Measurements from ENCODE around the gene CLPTM1. TPM values are rescaled to one million over a fixed set of nuclear protein-coding genes. Genes with fewer than 3 reads are reported as not detected.

The CLPTM1 gene
- total RNA-seq, 1 donor from 2014 or later, result 98.8 TPM

DNA sequence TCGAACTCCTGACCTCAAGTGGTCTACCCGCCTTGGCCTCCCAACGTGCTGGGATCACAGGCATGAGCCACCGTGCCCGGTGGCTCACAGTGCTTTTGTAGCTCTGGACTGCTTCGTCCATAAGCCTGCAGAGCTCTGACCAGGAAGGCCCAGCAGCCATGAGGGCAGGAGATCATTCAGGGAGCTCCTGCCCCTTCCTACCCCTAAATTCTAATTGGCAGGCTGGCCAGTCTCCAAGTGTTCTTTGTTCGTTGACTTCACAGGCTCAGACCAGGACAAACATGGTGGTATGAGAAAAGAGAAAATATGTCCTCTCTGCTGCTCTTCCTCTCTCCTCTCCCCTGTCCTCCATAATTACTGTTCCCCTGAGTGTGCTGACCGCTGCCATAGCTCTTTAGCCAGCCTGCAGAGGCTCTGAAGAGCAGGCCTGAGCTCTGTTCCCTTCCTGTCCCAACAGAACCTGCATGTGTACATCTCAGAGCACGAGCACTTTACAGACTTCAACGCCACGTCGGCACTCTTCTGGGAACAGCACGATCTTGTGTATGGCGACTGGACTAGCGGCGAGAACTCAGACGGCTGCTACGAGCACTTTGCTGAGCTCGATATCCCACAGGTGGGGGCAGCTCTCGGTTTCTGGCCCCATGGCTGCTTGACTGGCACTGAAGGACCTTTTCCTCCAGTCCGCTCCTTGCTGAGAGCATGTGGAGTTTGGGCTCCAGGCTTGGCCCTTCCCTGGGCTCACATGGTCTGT, 19.0 kb downstream of the CLPTM1 start:
- Mint-ChIP-seq H3K4me1 (ENCODE audit: low read depth) (no peaks in the 10 kb centered on the region), H3K36me3 (ENCODE audit: insufficient read depth) (peaks cover 9% of the 10 kb centered on the region), H3K27ac (no peak overlapping the region), H3K27me3 (no peaks in the 10 kb centered on the region), H3K4me3 (ENCODE audit: low read depth) (no peak overlapping the region), H3K9me3 (ENCODE audit: low read depth) (no peaks in the 10 kb centered on the region)
- no peak for TF ChIP-seq CTCF (IDR thresholded peaks at IDR 0.05; ENCODE audit: unreplicated experiment)
- DNase-seq (ENCODE audit: low spot score, unreplicated experiment), result no peak

DNA sequence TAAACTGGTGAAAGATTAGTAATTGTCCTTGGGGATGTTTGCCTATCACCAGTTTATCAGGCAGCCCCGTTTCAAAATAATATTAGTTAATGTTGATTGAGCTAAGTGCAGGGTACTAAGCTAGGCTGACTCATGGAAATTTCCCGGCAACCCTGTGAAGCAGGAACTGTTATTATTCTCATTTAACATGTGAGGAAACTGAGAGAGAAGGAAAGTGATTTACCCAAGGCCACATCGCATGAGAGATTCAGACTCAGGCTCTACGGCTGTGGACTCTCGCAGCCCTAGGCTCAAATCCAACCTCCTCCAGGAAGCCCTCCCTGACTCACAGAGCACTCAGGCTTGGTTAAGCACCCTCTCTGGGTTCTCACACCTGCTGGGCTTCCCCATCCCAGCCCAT, 19.7 kb downstream of the CLPTM1 start:
- Mint-ChIP-seq H3K27me3 (no peaks in the 10 kb centered on the region), H3K4me1 (ENCODE audit: low read depth) (no peaks in the 10 kb centered on the region), H3K36me3 (ENCODE audit: insufficient read depth) (peaks cover 10% of the 10 kb centered on the region), H3K27ac (no peak overlapping the region), H3K9me3 (ENCODE audit: low read depth) (no peaks in the 10 kb centered on the region), H3K4me3 (ENCODE audit: low read depth) (no peak overlapping the region)
- no peak for DNase-seq (ENCODE audit: low spot score, unreplicated experiment)
- no peak for TF ChIP-seq CTCF (IDR thresholded peaks at IDR 0.05; ENCODE audit: unreplicated experiment)

GRCh38 chr19:44975444-44975843, 20.3 kb downstream of the CLPTM1 start:
- TF ChIP-seq CTCF (IDR thresholded peaks at IDR 0.05; ENCODE audit: unreplicated experiment), result no peak
- H3K27ac Mint-ChIP-seq, result no peak overlapping the region
- DNase-seq (ENCODE audit: low spot score, unreplicated experiment), result no peak
- peaks cover 11% of the 10 kb centered on the region for H3K36me3 Mint-ChIP-seq (ENCODE audit: insufficient read depth)
- H3K4me1 Mint-ChIP-seq (ENCODE audit: low read depth), result no peaks in the 10 kb centered on the region
- no peaks in the 10 kb centered on the region for H3K27me3 Mint-ChIP-seq
- no peaks in the 10 kb centered on the region for H3K9me3 Mint-ChIP-seq (ENCODE audit: low read depth)
- no peak overlapping the region for H3K4me3 Mint-ChIP-seq (ENCODE audit: low read depth)

DNA sequence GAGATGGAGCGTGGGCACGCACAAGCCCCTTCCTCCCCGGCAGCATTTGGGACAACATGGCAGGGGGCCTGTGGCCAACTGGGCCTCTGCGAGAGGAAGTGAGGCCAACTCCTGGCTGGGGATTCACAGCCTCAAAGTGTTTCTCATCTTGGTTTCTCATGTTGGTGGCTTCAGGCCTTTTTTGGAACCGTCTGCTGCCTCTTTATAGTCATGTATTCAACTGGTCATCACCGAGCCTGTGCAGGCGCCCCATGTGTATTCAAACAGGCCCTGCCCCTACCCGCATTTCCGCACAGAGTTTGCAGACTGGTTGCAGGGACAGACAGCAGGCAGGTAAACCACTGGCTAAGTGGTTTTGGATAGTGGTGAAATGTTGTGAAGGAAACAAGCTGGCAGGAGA, 28.8 kb downstream of the CLPTM1 start:
- no peaks in the 10 kb centered on the region for H3K4me1 Mint-ChIP-seq (ENCODE audit: low read depth)
- no peaks in the 10 kb centered on the region for H3K27me3 Mint-ChIP-seq
- H3K4me3 Mint-ChIP-seq (ENCODE audit: low read depth), result no peak overlapping the region
- H3K9me3 Mint-ChIP-seq (ENCODE audit: low read depth), result no peaks in the 10 kb centered on the region
- H3K27ac Mint-ChIP-seq, result no peak overlapping the region
- DNase-seq (ENCODE audit: low spot score, unreplicated experiment), result no peak
- H3K36me3 Mint-ChIP-seq (ENCODE audit: insufficient read depth), result peaks cover 8% of the 10 kb centered on the region
- TF ChIP-seq CTCF (IDR thresholded peaks at IDR 0.05; ENCODE audit: unreplicated experiment), result no peak

DNA sequence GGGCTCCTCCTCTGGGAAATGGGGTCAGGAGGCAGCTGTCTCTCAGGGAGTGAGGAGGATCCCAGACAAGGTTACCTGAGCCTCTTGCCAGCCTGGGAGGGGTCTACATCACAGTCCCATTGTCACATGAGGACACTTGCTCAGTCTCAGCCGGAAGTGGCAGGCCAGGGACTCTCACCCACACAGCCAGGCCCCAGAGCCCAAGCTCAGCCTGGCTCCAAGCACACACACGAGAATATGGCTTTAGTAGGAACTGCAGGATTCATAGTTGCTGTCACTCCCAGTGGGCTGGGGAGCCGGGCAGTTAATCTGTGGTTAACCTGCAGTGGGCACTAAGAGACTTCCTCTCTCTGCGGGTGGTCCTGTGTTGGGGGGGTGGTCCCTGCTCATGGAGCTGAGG, 30.3 kb downstream of the CLPTM1 start:
- Mint-ChIP-seq H3K4me3 (ENCODE audit: low read depth) (no peak overlapping the region), H3K27me3 (no peaks in the 10 kb centered on the region), H3K27ac (no peak overlapping the region), H3K36me3 (ENCODE audit: insufficient read depth) (peaks cover 8% of the 10 kb centered on the region), H3K9me3 (ENCODE audit: low read depth) (no peaks in the 10 kb centered on the region), H3K4me1 (ENCODE audit: low read depth) (no peaks in the 10 kb centered on the region)
- TF ChIP-seq CTCF (IDR thresholded peaks at IDR 0.05; ENCODE audit: unreplicated experiment), result no peak
- DNase-seq (ENCODE audit: low spot score, unreplicated experiment), result no peak

Measured in progenitor cell of endocrine pancreas (in vitro differentiated cells).